ENCODE measurements around the gene ST3GAL3. TPM values are rescaled to one million over a fixed set of nuclear protein-coding genes. Genes with fewer than 3 reads are reported as not detected.

Gene ST3GAL3
- total RNA-seq, 1 experiment from 2014 or later: 8.6 TPM

GRCh38 chr1:43851561-43852338 lies 144.4 kb downstream of the ST3GAL3 start:
- Mint-ChIP-seq H3K27ac (no peak overlapping the region), H3K9me3 (no peaks in the 10 kb centered on the region), H3K36me3 (no peaks in the 10 kb centered on the region), H3K4me1 (peaks cover 21% of the 10 kb centered on the region), H3K27me3 (ENCODE audit: low read depth) (no peaks in the 10 kb centered on the region; the same call in 1 of the 2 replicates), H3K4me3 (no peak overlapping the region)
- TF ChIP-seq USF1 (CRISPR knock-in tag; IDR thresholded peaks at IDR 0.05) (no peak), ZBTB21 (CRISPR knock-in tag; IDR thresholded peaks at IDR 0.05; ENCODE audit: borderline replicate concordance) (no peak), PREB (CRISPR knock-in tag; IDR thresholded peaks at IDR 0.05; ENCODE audit: borderline replicate concordance) (no peak), JUN (CRISPR knock-in tag; IDR thresholded peaks at IDR 0.05) (no peak), ATF3 (CRISPR knock-in tag; conservative IDR thresholded peaks at IDR 0.05) (no peak), FOXK1 (CRISPR knock-in tag; IDR thresholded peaks at IDR 0.05) (no peak), ZNF423 (CRISPR knock-in tag; IDR thresholded peaks at IDR 0.05) (no peak), E2F4 (CRISPR knock-in tag; IDR thresholded peaks at IDR 0.05; ENCODE audit: borderline replicate concordance, low read depth) (no peak)
- ChIA-PET CTCF (no interaction called here), POLR2A (interaction anchor here (0.5 kb wide), 1 partner anchor 23 kb away, joined by 3 read pairs; no protein-coding TSS in a partner anchor)
- DNase-seq (ENCODE audit: low spot score) (no peak), ATAC-seq (no peak)

GRCh38 chr1:43853161-43853921 lies 146.0 kb downstream of the ST3GAL3 start:
- H3K9me3 Mint-ChIP-seq: no peaks in the 10 kb centered on the region
- H3K4me3 Mint-ChIP-seq: no peak overlapping the region
- TF ChIP-seq OVOL2 (CRISPR knock-in tag; IDR thresholded peaks at IDR 0.05; ENCODE audit: borderline replicate concordance) (no peak), JUN (CRISPR knock-in tag; IDR thresholded peaks at IDR 0.05) (no peak), NFATC4 (CRISPR knock-in tag; IDR thresholded peaks at IDR 0.05) (no peak), GRHL2 (CRISPR knock-in tag; IDR thresholded peaks at IDR 0.05; ENCODE audit: insufficient replicate concordance, severe bottlenecking) (no peak), USF2 (CRISPR knock-in tag; IDR thresholded peaks at IDR 0.05) (no peak)
- DNase-seq (ENCODE audit: low spot score) (no peak), ATAC-seq (0 out of 2 replicates have a peak, but pooled peaks have one; percentile 24)
- POLR2A ChIA-PET: no interaction called here
- H3K27ac Mint-ChIP-seq: no peak overlapping the region
- H3K4me1 Mint-ChIP-seq: peaks cover 14% of the 10 kb centered on the region
- no peaks in the 10 kb centered on the region for H3K36me3 Mint-ChIP-seq
- CTCF ChIA-PET: interaction anchor here (0.6 to 2.1 kb wide), 4 partner anchors 8 to 90 kb away, joined by 3 to 10 read pairs (median 5); no protein-coding TSS in a partner anchor
- no peaks in the 10 kb centered on the region; the same call in 1 of the 2 replicates for H3K27me3 Mint-ChIP-seq (ENCODE audit: low read depth)

GRCh38 chr1:43854473-43854872 lies 147.1 kb downstream of the ST3GAL3 start:
- Mint-ChIP-seq H3K27me3 (ENCODE audit: low read depth) (no peaks in the 10 kb centered on the region; the same call in 1 of the 2 replicates), H3K9me3 (no peaks in the 10 kb centered on the region), H3K4me3 (no peak overlapping the region), H3K4me1 (peaks cover 16% of the 10 kb centered on the region), H3K36me3 (no peaks in the 10 kb centered on the region), H3K27ac (no peak overlapping the region)
- DNase-seq (ENCODE audit: low spot score) (no peak), ATAC-seq (no peak)
- POLR2A ChIA-PET: no interaction called here
- CTCF ChIA-PET: interaction anchor here (2.1 kb wide), 1 partner anchor 80 kb away, joined by 10 read pairs; no protein-coding TSS in a partner anchor
- TF ChIP-seq ATF6 (CRISPR knock-in tag; IDR thresholded peaks at IDR 0.05) (no peak), ZMAT4 (CRISPR knock-in tag; IDR thresholded peaks at IDR 0.05) (no peak), NR2C2 (CRISPR knock-in tag; IDR thresholded peaks at IDR 0.05) (no peak), ZNF416 (CRISPR knock-in tag; IDR thresholded peaks at IDR 0.05) (no peak), ZNF423 (CRISPR knock-in tag; IDR thresholded peaks at IDR 0.05) (no peak), PRRX2 (CRISPR knock-in tag; IDR thresholded peaks at IDR 0.05) (no peak), GRHL2 (CRISPR knock-in tag; IDR thresholded peaks at IDR 0.05; ENCODE audit: insufficient replicate concordance, severe bottlenecking) (no peak), ESRRA (CRISPR knock-in tag; IDR thresholded peaks at IDR 0.05; ENCODE audit: borderline replicate concordance) (no peak), SMAD3 (CRISPR knock-in tag; IDR thresholded peaks at IDR 0.05; ENCODE audit: borderline replicate concordance) (no peak), HMGXB4 (CRISPR knock-in tag; IDR thresholded peaks at IDR 0.05) (no peak)

All from WTC11 (cell line).